ENCODE measurements around the gene SCD.
"Not testable (repeated sequence)": the region's sequence is repeated elsewhere in the genome, so short reads cannot be mapped to it uniquely, and the experiment has no call there.

The SCD gene

DNA sequence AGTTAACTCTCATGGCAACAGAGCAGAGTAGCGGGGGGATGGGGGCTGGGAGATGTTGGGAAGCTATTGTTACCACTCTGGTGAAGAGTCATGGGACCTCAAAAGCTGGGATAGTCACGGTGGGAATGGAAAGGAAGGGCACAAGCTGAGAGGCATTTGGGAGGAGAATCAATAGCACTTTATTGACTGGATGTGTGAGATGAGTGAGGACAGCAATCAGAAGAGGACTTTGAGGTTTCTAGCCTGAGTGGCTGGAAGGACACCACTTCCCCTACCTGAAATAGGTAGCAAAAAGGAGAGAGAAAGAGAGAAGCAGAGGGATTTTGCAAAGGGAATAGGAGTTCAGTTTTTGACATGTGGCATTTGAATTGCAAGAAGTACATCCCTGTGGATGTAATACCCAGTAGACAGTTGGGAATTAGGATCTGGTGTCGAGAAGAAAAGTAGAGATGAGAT, 27.2 kb downstream of the SCD start:
- TF ChIP-seq, protein P1, sequence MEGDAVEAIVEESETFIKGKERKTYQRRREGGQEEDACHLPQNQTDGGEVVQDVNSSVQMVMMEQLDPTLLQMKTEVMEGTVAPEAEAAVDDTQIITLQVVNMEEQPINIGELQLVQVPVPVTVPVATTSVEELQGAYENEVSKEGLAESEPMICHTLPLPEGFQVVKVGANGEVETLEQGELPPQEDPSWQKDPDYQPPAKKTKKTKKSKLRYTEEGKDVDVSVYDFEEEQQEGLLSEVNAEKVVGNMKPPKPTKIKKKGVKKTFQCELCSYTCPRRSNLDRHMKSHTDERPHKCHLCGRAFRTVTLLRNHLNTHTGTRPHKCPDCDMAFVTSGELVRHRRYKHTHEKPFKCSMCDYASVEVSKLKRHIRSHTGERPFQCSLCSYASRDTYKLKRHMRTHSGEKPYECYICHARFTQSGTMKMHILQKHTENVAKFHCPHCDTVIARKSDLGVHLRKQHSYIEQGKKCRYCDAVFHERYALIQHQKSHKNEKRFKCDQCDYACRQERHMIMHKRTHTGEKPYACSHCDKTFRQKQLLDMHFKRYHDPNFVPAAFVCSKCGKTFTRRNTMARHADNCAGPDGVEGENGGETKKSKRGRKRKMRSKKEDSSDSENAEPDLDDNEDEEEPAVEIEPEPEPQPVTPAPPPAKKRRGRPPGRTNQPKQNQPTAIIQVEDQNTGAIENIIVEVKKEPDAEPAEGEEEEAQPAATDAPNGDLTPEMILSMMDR (conservative IDR thresholded peaks at IDR 0.05) = no peak
- peak overlapping the region; percentile 99 for H3K27ac ChIP-seq

DNA sequence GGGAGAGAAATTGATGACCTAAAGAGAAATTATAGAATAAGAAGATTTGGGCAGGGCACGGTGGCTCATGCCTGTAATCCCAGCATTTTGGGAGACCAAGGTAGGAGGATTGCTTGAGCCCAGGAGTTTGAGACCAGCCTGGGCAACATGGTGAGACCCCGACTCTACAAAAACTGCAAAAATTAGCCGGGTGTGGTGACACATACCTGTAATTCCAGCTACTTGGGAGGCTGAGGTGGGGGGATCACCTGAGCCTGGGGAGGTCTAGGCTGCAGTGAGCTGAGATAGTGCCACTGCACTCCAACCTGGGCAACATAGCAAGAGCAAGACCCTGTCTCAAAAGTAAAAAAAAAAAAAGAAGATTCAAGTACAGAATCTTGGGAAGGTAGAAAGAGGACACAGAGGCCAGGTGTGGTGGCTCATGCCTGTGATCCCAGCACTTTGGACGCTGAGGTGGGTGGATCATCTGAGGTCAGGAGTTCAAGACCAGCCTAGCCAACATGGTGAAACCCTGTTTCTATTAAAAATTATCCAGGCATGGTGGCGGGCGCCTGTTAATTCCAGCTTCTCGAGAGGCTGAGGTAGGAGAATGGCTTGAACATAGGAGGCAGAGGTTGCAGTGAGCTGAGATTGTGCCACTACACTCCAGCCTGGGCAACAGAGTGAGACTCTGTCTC, 27.8 kb downstream of the SCD start:
- H3K27ac ChIP-seq = peak overlapping the region; percentile 99

DNA sequence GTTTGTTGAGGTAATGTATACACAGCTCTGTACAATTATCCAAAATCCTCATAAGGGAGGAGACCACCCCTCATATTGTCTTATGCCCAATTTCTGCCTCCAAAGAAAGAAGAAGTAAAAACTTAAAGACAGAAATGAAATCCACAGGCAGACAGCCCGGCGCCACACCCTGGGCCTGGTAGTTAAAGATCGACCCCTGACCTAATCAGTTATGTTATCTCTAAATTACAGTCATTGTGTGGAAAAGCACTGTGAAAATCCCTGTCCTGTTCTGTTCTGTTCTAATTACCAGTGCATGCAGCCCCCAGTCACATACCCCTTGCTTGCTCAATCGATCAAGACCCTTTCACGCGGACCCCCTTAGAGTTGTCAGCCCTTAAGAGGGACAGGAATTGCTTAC, 29.6 kb downstream of the SCD start:
- not testable (repeated sequence) for H3K27ac ChIP-seq

DNA sequence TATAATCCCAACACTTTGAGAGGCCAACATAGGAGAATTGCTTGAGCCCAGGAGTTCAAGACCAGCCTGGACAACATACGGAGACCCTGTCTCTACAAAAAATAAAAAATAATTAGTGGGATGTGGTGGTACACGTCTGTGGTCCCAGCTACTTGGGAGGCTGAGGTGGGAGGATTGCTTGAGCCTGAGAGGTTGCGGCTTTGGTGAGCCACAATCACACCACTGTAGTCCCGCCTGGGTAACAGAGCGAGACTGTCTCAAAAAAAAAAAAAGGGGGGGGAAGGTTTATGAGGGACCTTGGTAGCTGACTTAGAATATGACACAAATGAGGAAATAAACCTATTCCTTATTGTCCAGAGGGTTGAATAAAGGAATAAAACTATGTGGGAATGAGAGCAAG, 30.8 kb downstream of the SCD start:
- TF ChIP-seq, protein P1 (conservative IDR thresholded peaks at IDR 0.05) = no peak

DNA sequence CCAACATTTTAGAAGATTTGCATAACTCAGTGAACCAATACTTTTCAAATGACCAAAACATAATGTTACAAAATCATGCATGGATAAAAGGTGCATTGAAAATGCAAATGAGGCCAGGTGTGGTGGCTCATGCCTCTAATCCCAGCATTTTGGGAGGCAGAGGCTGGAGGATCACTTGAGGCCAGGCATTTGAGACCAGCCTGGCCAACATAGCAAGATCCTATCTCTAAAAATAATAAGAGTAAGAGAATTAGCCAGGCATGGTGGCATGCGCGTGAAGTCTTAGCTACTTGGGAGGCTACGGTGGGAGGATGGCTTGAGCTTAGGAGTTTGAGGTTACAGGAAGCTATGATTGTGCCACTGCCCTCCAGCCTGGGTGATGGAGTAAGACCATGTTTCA, 33.4 kb downstream of the SCD start:
- H3K27ac ChIP-seq = no peak overlapping the region
- TF ChIP-seq, protein P1 (conservative IDR thresholded peaks at IDR 0.05) = no peak

More for the DNA sequence above, 30.8 kb downstream of the SCD start:
- no peak overlapping the region for H3K27ac ChIP-seq

DNA sequence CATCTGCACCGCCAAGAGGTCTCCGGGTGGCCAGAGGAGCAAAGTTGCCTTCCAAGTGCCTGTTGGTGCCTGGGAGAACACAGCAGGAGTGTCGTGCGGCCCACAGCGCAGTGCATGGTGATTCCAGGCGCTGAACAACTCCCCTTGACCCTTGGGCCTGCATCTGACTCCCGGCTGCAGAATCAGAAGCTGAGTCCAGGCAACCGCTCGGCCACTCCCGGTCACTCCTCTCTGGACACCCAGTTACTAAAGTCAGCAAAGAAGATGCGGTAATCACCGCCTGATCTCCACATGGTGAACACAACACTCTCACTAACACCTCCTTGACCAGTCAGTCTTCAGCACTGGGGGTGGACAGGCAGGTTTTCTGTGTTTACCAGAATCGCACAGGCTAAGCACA, 35.5 kb downstream of the SCD start:
- peak overlapping the region; percentile 40 for H3K27ac ChIP-seq
- TF ChIP-seq, protein P1 (conservative IDR thresholded peaks at IDR 0.05) = no peak

DNA sequence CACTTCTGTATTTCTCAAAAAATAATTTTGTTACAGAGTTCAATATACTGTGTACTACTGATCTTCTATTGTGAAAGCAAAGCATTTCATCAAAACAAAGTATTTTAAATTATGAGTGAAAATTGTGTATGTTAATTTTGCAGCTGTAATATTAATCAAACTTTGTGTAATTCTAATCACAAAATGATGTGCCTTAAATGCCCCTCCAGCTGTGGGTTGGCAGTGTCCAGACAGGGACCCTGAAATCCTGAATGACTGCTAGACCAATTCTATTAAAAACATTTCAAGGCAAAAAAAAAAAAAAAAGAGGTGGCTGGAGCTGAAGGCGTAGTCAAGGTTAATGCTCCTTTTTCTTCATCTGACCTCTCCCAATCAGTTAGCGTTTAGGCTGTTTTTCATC, 36.2 kb downstream of the SCD start:
- TF ChIP-seq, protein P1 (conservative IDR thresholded peaks at IDR 0.05) = no peak
- H3K27ac ChIP-seq = peak overlapping the region; percentile 40; the same call in 1 of the 2 replicates

DNA sequence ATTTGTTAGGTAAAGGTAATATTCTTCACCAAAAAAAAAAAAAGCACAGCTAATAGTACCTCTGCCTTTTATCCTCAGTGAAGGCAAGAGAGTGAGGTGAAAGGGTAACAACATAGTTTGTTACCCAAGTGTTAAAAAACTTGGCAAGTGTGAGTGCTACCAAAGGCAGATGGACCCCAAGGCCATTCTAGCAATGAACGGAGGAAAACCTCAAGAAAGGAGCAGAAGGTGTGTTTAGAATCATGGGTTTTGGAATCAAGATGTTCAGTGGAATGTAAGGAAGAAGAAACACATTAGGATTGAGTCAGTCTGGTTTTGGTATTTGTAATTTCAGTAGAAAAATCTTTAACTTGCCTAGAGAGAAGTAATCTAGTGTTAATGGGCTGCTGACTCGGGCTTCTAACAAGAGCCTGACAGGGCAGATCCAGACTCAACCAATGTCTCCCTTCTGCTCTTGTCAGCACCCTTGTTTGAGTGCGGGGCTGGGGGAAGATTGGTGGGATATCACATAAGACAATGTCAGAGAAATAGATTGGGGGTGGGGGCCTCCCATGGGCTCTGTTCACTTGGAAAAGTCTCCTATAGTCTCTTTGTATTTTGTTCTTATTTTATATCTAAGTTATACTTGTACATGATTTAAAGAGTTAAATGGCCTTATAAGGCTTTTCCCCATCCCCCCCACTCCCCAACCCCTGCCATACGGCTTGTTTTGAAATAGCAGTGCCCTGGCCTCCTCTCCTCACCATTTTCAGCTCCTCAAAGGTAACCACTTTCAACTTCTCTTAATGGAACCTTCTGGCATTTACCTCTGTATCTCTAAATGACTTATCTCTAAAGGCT, 44.4 kb downstream of the SCD start:
- TF ChIP-seq, protein P1 (conservative IDR thresholded peaks at IDR 0.05) = no peak
- H3K27ac ChIP-seq = no peak overlapping the region
